ENCODE measurements around the gene MGLL.

The MGLL gene

GRCh38 chr3:127787571-127788365 is 34.5 kb downstream of the MGLL start:
- no peak for DNase-seq (ENCODE audit: low read depth)

- no peak for DNase-seq (ENCODE audit: low read depth)
Observed at GRCh38 chr3:127787071-127787490, 35.2 kb downstream of the MGLL start.

- no peak for DNase-seq (ENCODE audit: low read depth)
Observed at GRCh38 chr3:127786353-127787070, 35.8 kb downstream of the MGLL start.

- DNase-seq (ENCODE audit: low read depth), result no peak
Observed at GRCh38 chr3:127785711-127786265, 36.5 kb downstream of the MGLL start.

GRCh38 chr3:127784865-127785710 is 37.2 kb downstream of the MGLL start:
- no peak for DNase-seq (ENCODE audit: low read depth)

GRCh38 chr3:127784283-127784682 is 38.0 kb downstream of the MGLL start:
- no peak for DNase-seq (ENCODE audit: low read depth)

- no peak for DNase-seq (ENCODE audit: low read depth)
Observed at GRCh38 chr3:127783642-127784160, 38.6 kb downstream of the MGLL start.

GRCh38 chr3:127783166-127783565 is 39.1 kb downstream of the MGLL start:
- no peak for DNase-seq (ENCODE audit: low read depth)

GRCh38 chr3:127781411-127782001 is 40.8 kb downstream of the MGLL start:
- no peak for DNase-seq (ENCODE audit: low read depth)

- DNase-seq (ENCODE audit: low read depth), result no peak
Observed at GRCh38 chr3:127780536-127781400, 41.5 kb downstream of the MGLL start.

- no peak for DNase-seq (ENCODE audit: low read depth)
Observed at GRCh38 chr3:127779747-127780146, 42.6 kb downstream of the MGLL start.

- no peak for DNase-seq (ENCODE audit: low read depth)
Observed at GRCh38 chr3:127777921-127778656, 44.2 kb downstream of the MGLL start.

GRCh38 chr3:127777332-127777731 is 45.0 kb downstream of the MGLL start:
- DNase-seq (ENCODE audit: low read depth), result no peak

GRCh38 chr3:127776347-127776746 is 46.0 kb downstream of the MGLL start:
- no peak for DNase-seq (ENCODE audit: low read depth)

- no peak for DNase-seq (ENCODE audit: low read depth)
Observed at GRCh38 chr3:127775398-127776109, 46.8 kb downstream of the MGLL start.

GRCh38 chr3:127774647-127775046 is 47.7 kb downstream of the MGLL start:
- DNase-seq (ENCODE audit: low read depth), result no peak

- no peak for DNase-seq (ENCODE audit: low read depth)
Observed at GRCh38 chr3:127773752-127774395, 48.4 kb downstream of the MGLL start.

Data from HS-27A (cell line).